Hematopoietic multipotent progenitor cell treated with erythropoietin and hydrocortisone succinate and interleukin-3 and kit ligand, for 6 days (in vitro differentiated cells): Measurements from ENCODE around the gene TRPM1.

Experiments used
- DNase-seq: peaks from one replicate; pipeline ENCODE4 v3.0.0-alpha.2; 2015

TRPM1 gene

GRCh38 chr15:30962079-30962478 lies 139.4 kb downstream of the TRPM1 start:
- no peak for DNase-seq

DNA sequence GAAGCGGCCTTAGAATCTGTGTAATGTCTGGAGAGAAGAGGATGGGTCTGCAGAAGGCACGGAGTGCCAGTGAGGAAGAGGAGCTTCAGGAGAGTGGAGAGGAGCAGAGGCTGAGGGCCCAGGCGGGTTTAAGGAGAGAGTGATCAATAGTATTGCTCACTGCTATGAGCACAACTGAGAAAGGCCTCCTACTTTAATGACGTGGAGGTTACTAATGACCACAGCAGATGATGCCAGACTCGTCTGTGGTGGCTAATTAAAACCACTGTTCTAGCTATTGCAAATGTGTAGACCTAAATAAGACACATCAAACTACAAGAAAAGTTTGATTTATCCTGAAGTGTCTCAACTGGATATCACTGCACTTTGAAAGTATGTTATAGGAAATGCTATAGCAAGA lies 143.3 kb downstream of the TRPM1 start:
- DNase-seq, result no peak

GRCh38 chr15:30956216-30957124 lies 145.1 kb downstream of the TRPM1 start:
- DNase-seq, result peak; percentile 62

DNA sequence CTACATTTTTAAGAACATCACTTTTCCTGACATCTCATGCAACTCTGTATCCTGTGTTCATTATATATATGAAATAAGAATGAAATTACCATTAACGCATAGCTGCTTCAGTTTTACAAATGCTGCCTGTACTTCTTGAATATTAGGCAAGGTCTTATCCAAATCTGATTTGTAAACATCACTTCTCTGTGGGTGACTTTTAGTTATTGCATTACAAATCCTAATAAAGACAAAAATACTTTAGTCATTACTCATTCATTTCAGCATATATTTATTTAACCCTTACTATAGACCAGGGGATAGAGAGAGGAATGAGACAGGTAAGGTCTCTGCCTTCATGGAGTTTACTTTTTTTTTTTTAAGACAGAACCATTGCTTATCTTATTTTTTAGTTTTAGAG lies 146.9 kb downstream of the TRPM1 start:
- DNase-seq, result no peak

GRCh38 chr15:30953731-30954378 lies 147.7 kb downstream of the TRPM1 start:
- peak; percentile 70 for DNase-seq

- DNase-seq, result no peak
These were observed 148.3 kb downstream of the TRPM1 start for GRCh38 chr15:30953183-30953582.
